Measurements from ENCODE around the gene NAXE. TPM values are rescaled to one million over a fixed set of nuclear protein-coding genes. Genes with fewer than 3 reads are reported as not detected.

The NAXE gene
- total and polyA plus RNA-seq, 2 of the 13 experiments (the other 11 are each of a cell fraction or from before 2014, with no cell fraction given): 39.4 to 59.4 TPM

GRCh38 chr1:156571919-156572662 lies 19.5 kb upstream of the NAXE start, which contains the start of gene IQGAP3 (continued):
- TF ChIP-seq ZNF605 (CRISPR knock-in tag; IDR thresholded peaks at IDR 0.05) (no peak; the same call in 1 of the 2 replicates), IRX3 (CRISPR knock-in tag; IDR thresholded peaks at IDR 0.05; ENCODE audit: borderline replicate concordance, low read depth) (no peak; the same call in 1 of the 2 replicates), SIN3A (IDR thresholded peaks at IDR 0.05; ENCODE audit: borderline replicate concordance, low read depth, low read length) (peak; percentile 98), ZNF543 (CRISPR knock-in tag; IDR thresholded peaks at IDR 0.05) (no peak), ZNF510 (CRISPR knock-in tag; IDR thresholded peaks at IDR 0.05; ENCODE audit: low read depth) (no peak), JUNB (CRISPR knock-in tag; IDR thresholded peaks at IDR 0.05; ENCODE audit: borderline replicate concordance) (no peak), THAP11 (CRISPR knock-in tag; IDR thresholded peaks at IDR 0.05) (peak; percentile 100), HINFP (CRISPR knock-in tag; IDR thresholded peaks at IDR 0.05; ENCODE audit: low read depth) (no peak), SRSF4 (IDR thresholded peaks at IDR 0.05; ENCODE audit: low read depth, low read length, poor library complexity, severe bottlenecking) (no peak), POLR2G (IDR thresholded peaks at IDR 0.05; ENCODE audit: low read depth, low read length) (no peak), ZBTB3 (CRISPR knock-in tag; IDR thresholded peaks at IDR 0.05; ENCODE audit: borderline replicate concordance, low read depth) (no peak)
- TF ChIP-seq, protein P1, sequence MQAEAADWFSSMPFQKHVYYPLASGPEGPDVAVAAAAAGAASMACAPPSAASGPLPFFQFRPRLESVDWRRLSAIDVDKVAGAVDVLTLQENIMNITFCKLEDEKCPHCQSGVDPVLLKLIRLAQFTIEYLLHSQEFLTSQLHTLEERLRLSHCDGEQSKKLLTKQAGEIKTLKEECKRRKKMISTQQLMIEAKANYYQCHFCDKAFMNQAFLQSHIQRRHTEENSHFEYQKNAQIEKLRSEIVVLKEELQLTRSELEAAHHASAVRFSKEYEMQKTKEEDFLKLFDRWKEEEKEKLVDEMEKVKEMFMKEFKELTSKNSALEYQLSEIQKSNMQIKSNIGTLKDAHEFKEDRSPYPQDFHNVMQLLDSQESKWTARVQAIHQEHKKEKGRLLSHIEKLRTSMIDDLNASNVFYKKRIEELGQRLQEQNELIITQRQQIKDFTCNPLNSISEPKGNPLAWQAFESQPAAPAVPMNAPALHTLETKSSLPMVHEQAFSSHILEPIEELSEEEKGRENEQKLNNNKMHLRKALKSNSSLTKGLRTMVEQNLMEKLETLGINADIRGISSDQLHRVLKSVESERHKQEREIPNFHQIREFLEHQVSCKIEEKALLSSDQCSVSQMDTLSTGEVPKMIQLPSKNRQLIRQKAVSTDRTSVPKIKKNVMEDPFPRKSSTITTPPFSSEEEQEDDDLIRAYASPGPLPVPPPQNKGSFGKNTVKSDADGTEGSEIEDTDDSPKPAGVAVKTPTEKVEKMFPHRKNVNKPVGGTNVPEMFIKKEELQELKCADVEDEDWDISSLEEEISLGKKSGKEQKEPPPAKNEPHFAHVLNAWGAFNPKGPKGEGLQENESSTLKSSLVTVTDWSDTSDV (CRISPR knock-in tag; IDR thresholded peaks at IDR 0.05): no peak
- TF ChIP-seq, protein P2, sequence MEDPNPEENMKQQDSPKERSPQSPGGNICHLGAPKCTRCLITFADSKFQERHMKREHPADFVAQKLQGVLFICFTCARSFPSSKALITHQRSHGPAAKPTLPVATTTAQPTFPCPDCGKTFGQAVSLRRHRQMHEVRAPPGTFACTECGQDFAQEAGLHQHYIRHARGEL (CRISPR knock-in tag; IDR thresholded peaks at IDR 0.05): no peak
- TF ChIP-seq, protein P3, sequence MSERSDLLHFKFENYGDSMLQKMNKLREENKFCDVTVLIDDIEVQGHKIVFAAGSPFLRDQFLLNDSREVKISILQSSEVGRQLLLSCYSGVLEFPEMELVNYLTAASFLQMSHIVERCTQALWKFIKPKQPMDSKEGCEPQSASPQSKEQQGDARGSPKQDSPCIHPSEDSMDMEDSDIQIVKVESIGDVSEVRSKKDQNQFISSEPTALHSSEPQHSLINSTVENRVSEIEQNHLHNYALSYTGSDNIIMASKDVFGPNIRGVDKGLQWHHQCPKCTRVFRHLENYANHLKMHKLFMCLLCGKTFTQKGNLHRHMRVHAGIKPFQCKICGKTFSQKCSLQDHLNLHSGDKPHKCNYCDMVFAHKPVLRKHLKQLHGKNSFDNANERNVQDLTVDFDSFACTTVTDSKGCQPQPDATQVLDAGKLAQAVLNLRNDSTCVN (CRISPR knock-in tag; IDR thresholded peaks at IDR 0.05; ENCODE audit: borderline replicate concordance): no peak
- TF ChIP-seq, protein P4, sequence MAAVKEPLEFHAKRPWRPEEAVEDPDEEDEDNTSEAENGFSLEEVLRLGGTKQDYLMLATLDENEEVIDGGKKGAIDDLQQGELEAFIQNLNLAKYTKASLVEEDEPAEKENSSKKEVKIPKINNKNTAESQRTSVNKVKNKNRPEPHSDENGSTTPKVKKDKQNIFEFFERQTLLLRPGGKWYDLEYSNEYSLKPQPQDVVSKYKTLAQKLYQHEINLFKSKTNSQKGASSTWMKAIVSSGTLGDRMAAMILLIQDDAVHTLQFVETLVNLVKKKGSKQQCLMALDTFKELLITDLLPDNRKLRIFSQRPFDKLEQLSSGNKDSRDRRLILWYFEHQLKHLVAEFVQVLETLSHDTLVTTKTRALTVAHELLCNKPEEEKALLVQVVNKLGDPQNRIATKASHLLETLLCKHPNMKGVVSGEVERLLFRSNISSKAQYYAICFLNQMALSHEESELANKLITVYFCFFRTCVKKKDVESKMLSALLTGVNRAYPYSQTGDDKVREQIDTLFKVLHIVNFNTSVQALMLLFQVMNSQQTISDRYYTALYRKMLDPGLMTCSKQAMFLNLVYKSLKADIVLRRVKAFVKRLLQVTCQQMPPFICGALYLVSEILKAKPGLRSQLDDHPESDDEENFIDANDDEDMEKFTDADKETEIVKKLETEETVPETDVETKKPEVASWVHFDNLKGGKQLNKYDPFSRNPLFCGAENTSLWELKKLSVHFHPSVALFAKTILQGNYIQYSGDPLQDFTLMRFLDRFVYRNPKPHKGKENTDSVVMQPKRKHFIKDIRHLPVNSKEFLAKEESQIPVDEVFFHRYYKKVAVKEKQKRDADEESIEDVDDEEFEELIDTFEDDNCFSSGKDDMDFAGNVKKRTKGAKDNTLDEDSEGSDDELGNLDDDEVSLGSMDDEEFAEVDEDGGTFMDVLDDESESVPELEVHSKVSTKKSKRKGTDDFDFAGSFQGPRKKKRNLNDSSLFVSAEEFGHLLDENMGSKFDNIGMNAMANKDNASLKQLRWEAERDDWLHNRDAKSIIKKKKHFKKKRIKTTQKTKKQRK (IDR thresholded peaks at IDR 0.05; ENCODE audit: low read length): no peak

Data from HepG2 (cell line).